ENCODE data around the gene AHCTF1. TPM values are rescaled to one million over a fixed set of nuclear protein-coding genes. Genes with fewer than 3 reads are reported as not detected.
"Not testable (repeated sequence)": the region's sequence is repeated elsewhere in the genome, so short reads cannot be mapped to it uniquely, and the experiment has no call there.

Gene AHCTF1
- total RNA-seq, 2 donors from 2014 or later = 43.3 to 46.8 TPM

DNA sequence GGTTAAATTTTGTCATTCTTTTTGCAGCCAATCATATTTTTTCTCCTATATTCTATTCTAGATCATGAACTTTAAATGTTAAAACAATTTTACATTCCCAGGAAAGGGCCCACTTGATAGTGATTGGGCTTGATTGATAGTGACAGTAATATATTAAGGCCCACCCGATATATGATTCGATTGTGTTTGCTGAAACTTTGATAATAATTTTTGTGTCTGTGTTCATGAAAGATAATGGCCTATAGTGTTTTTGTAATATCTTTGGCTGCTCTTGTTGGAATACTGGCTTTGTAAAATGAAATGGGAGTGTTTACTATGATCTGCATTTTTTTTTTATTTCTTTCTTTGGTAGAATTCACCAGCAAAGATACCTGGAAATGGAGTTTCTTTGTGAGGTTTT lies 107.2 kb downstream of the AHCTF1 start:
- Mint-ChIP-seq H3K9me3 (peaks cover 7 to 12% of the 10 kb centered on the region in 2 donors), H3K27ac (no peak overlapping the region), H3K36me3 (peaks cover 7 to 8% of the 10 kb centered on the region in 2 donors)
- DNase-seq (ENCODE audit: low spot score in 2 of 2) (no peak), ATAC-seq (no peak)

DNA sequence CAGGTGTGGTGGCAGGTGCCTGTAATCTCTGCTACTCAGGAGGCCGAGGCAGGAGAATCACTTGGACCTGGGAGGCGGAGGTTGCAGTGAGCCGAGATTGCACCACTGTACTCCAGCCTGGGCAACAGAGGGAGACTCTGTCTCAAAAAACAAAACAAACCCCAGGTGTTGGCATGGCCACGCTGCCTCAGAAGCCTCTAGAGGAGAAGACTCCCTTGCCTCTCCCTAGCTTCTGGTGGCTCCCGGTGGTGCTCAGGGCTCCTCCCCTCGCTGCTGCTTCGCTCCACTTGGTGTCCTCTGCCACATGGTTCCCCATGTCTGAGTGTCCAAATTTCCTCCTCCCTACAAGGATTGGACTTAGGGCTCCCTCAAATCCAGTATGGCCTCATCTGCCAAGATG lies 109.6 kb downstream of the AHCTF1 start:
- not testable (repeated sequence) for H3K36me3 Mint-ChIP-seq, H3K27ac Mint-ChIP-seq, ATAC-seq

DNA sequence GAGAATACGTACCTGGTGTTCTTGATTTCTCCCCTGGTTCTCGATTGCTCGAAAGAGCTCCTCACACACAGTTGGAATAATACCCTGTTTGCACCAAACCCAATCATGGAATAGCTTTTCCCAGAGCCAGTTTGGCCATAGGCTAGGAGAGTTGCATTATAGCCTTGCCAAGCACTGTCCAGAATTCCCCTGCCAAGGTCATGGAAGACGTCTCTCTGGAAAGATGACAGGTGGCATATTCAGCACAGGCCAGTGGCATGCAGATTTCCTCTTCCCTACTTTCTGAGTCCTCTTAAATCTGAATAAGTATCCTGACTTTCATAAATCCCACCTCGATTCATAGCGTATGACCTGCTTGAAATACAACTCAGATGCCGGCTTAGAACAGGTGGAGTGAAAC lies 111.1 kb downstream of the AHCTF1 start:
- peaks cover 3 to 12% of the 10 kb centered on the region in 2 donors for H3K9me3 Mint-ChIP-seq
- H3K36me3 Mint-ChIP-seq = no peaks in the 10 kb centered on the region
- ATAC-seq (no peak), DNase-seq (ENCODE audit: low spot score in 2 of 2) (no peak)
- H3K27ac Mint-ChIP-seq = no peak overlapping the region

More for the DNA sequence above, 109.6 kb downstream of the AHCTF1 start:
- not testable (repeated sequence) for H3K9me3 Mint-ChIP-seq; DNase-seq (ENCODE audit: low spot score in 2 of 2)

DNA sequence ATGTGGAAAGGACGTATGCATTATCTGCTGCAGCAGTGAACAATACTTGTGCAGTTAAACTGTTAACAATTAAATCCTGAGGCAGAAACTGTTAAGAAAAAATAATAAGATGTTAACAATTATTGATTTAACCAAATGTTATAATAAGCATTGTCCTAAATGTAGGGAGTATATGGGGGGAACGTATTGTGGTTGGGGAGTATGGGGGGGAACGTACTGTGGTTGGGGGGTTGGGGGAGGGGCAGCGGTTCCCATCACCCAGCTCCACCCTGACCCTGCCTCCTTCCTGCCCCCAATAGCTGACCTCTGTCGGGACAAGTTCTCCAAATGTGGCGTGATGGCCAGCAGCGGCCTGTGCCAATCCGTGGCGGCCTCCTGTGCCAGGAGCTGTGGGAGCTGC lies 114.0 kb downstream of the AHCTF1 start:
- not testable (repeated sequence) for DNase-seq (ENCODE audit: low spot score in 2 of 2); ATAC-seq; H3K27ac Mint-ChIP-seq; H3K36me3 Mint-ChIP-seq
- peaks cover 3 to 12% of the 10 kb centered on the region in 2 donors for H3K9me3 Mint-ChIP-seq

DNA sequence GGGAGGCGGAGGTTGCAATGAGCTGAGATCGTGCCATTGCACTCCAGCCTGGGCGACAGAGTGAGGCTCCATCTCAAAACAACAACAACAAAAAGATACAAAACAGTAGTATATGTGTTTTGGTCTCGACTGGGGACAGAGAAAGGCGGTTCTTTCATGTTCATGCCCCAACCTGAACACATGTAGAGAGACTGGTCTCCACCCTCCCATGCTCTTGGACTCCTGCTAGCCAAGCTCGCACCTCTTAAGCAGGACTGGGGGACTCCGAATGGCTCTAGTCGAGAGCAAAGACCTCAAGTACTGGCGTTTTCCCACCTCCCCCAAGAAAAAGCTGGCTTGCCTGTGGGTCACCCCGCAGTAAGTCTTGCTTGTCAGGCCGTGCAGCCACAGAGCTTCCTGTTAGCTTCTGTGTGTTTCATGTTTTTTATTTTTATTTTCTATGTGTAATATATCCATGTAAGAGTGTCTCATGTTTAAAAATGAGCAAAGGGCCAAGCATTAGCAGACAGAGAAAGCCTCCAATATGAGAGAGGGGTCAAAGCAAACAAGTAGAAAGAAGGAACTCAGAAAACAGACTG lies 116.0 kb downstream of the AHCTF1 start:
- ATAC-seq (peak in 1 of 2 donors; percentile 72), DNase-seq (ENCODE audit: low spot score in 2 of 2) (peak in 1 of 2 donors; percentile 10)
- H3K9me3 Mint-ChIP-seq = peaks cover 3 to 12% of the 10 kb centered on the region in 2 donors
- no peak overlapping the region for H3K27ac Mint-ChIP-seq
- H3K36me3 Mint-ChIP-seq = no peaks in the 10 kb centered on the region

DNA sequence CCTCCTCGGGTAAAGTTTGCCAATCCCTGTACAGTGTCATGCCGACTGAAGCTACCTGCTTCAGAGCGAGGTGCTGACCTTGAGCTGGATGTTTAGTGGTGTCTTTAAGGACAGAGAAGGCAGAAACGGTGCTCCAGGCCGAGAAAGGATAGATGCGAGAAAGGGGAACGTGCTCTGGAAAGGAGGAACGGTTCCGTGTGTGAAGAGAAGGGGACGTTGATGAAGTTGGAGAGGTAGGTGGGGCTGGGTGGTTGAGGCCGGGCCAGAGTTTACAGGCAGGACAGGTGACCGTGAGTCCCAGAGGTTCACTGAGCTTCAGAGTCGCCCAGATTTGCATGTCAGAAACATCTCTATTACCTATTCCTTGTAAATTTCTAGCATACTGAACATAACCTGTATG lies 116.9 kb downstream of the AHCTF1 start:
- DNase-seq (ENCODE audit: low spot score in 2 of 2) (no peak), ATAC-seq (no peak)
- H3K9me3 Mint-ChIP-seq = peaks cover 3 to 12% of the 10 kb centered on the region in 2 donors
- peak overlapping the region in 1 of 2 donors; percentile 48 for H3K27ac Mint-ChIP-seq
- no peaks in the 10 kb centered on the region for H3K36me3 Mint-ChIP-seq

DNA sequence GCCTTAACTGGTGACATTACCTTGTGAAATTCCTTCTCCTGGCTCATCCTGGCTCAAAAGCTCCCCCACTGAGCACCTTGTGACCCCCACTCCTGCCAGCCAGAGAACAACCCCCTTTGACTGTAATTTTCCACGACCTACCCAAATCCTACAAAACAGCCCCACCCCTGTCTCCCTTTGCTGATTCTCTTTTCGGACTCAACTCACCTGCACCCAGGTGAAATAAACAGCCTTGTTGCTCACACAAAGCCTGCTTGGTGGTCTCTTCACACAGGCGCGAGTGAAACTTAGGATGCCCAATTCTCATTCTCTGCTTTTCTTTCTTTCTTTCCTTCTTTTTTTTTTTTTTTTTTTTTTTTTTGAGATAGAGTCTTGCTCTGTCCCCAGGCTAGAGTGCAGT lies 118.4 kb downstream of the AHCTF1 start:
- not testable (repeated sequence) for H3K36me3 Mint-ChIP-seq, ATAC-seq, H3K27ac Mint-ChIP-seq

DNA sequence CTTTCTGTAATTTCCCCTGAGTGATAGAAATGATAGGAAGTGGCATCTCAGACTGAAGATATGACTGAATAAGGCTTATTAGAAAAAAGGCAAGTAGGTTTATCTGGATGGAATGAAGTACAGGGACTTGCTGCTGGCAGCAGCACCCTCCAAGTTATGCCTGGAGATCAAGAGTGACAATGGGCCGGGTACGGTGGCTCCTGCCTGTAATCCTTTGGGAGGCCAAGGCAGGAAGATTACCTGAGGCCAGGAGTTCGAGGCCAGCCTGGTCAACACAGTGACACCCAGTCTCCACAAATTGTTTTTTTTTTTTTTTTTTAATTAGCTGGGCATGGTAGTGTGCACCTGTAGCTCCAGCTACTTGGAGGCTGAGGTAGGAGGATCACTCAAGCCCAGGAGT lies 119.8 kb downstream of the AHCTF1 start:
- ATAC-seq (no peak), DNase-seq (ENCODE audit: low spot score in 2 of 2) (no peak)
- peaks cover 0 to 4% of the 10 kb centered on the region in 2 donors for H3K9me3 Mint-ChIP-seq
- no peak overlapping the region for H3K27ac Mint-ChIP-seq
- no peaks in the 10 kb centered on the region for H3K36me3 Mint-ChIP-seq

More for the DNA sequence above, 118.4 kb downstream of the AHCTF1 start:
- H3K9me3 Mint-ChIP-seq = peaks cover 0 to 12% of the 10 kb centered on the region in 2 donors
- DNase-seq (ENCODE audit: low spot score in 2 of 2) = not testable (repeated sequence)

DNA sequence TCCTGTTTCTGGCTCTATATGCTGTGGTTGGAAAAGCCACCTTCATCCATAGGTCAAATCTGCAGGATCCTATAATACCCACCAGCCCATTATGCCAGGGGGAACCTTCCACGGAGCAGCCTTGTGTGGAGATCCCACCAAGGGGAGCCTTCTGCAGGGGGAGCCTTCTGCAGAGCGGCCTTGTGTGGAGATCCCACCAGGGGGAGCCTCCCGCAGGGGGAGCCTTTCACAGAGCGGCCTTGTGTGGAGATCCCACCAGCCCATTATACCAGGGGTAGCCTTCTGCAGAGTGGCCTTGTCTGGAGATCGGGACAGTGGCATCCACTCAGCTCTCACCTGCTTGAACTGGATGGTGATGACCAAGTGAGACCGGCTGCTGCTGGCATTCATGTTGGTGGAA lies 122.3 kb downstream of the AHCTF1 start:
- H3K27ac Mint-ChIP-seq = no peak overlapping the region

DNA sequence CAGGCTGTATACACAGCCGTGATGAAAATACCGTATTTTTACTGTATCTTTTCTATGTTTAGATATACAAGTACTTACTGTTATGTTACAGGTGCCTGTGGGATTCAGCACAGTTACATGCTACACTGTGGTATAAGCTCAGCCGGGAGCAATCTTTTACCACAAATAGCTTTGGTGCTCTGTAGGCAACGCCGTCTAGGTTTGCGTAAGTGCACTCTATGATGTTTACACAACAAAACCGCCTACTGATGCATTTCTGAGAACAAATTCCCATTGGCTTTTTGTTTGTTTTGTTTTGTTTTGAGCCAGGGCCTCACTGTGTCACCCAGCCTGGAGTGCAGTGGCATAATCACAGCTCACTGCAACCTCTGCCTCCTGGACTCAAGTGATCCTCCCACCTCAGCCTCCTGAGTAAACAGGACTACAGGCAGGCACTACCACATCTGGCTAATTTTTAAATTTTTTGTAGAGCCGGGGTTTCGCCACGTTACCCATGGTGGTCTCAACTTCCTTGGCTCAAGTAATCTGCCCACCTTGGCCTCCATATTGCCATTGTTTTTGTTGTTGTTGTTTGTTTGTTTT lies 126.5 kb downstream of the AHCTF1 start:
- no peaks in the 10 kb centered on the region for H3K36me3 Mint-ChIP-seq
- DNase-seq (ENCODE audit: low spot score in 2 of 2) (no peak), ATAC-seq (no peak)
- no peak overlapping the region for H3K27ac Mint-ChIP-seq
- no peaks in the 10 kb centered on the region for H3K9me3 Mint-ChIP-seq

More for the DNA sequence above, 122.3 kb downstream of the AHCTF1 start:
- DNase-seq (ENCODE audit: low spot score in 2 of 2) = no peak
- H3K36me3 Mint-ChIP-seq = no peaks in the 10 kb centered on the region
- no peak for ATAC-seq
- no peaks in the 10 kb centered on the region for H3K9me3 Mint-ChIP-seq

DNA sequence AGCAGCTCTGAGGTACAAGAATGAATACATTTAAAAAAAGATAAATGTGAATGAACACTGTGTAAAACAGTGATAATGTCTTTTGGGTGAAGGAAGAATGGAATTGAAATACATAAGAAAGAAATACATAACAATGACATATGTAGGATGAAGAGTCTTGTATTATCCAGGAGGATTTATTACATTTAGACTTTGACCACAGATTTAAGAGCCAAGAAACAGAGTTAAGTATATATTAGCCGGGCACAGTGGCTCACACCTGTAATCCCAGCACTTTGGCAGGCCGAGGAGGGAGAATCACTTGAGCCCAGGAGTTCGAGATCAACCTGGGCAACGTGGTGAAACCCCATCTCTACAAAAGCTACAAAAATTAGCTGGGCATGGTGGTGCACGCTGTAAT lies 127.9 kb downstream of the AHCTF1 start:
- no peaks in the 10 kb centered on the region for H3K9me3 Mint-ChIP-seq
- ATAC-seq (no peak), DNase-seq (ENCODE audit: low spot score in 2 of 2) (no peak)
- H3K27ac Mint-ChIP-seq = no peak overlapping the region
- no peaks in the 10 kb centered on the region for H3K36me3 Mint-ChIP-seq

DNA sequence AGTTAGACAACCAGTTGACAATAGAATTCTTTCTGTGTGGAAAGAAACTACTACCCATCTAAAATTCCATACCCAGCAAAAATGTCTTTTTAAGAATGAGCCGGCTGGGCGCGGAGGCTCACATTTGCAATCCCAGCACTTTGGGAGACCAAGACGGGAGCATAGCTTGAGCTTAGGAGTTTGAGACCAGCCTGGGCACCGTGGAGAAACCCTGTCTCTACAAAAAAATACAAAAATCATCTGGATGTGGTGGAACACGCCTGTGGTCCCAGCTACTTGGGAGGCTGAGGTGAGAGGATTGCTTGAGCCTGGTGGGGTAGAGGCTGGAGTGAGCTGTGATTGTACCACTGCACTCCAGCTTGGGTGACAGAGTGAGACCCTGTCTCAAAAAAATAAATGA lies 128.4 kb downstream of the AHCTF1 start:
- Mint-ChIP-seq H3K27ac (no peak overlapping the region), H3K36me3 (no peaks in the 10 kb centered on the region), H3K9me3 (no peaks in the 10 kb centered on the region)
- no peak for DNase-seq (ENCODE audit: low spot score in 2 of 2)
- no peak for ATAC-seq

DNA sequence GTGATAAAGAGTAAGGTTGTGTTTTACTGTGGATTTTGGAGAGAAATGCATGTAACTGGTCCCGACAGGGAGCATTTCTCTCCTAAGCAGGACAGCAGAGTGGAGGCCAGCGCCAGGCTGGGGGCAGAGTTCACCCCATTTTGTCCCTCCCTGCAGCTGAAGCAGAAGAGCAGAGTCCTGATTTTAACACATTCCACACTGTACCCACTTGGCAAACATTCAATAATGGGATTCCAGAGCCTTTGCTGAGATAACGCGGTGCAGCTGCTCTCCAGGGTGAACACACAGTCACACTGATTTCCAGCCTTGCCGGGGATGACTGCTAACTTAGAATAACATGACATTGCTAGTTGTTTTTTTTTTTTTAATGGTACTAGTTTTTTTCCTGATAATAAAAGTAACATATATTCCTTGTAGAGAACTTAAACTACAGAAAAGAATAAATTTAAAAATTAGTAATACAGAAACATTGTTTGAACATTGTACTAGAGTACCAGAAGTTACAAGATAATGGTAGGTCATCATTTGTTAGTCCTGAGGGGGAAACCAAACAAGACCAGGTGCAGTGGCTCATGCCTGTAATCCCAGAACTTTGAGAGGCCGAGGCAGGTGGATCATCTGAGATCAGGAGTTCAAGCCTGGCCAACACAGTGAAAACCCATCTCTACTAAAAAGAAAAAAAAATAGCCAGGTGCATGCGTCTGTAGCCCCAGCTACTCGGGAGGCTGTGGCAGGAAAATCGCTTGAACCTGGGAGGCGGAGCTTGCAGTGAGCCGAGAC lies 130.3 kb downstream of the AHCTF1 start:
- ATAC-seq (no peak), DNase-seq (ENCODE audit: low spot score in 2 of 2) (no peak)
- H3K36me3 Mint-ChIP-seq = no peaks in the 10 kb centered on the region
- H3K27ac Mint-ChIP-seq = no peak overlapping the region
- H3K9me3 Mint-ChIP-seq = no peaks in the 10 kb centered on the region

DNA sequence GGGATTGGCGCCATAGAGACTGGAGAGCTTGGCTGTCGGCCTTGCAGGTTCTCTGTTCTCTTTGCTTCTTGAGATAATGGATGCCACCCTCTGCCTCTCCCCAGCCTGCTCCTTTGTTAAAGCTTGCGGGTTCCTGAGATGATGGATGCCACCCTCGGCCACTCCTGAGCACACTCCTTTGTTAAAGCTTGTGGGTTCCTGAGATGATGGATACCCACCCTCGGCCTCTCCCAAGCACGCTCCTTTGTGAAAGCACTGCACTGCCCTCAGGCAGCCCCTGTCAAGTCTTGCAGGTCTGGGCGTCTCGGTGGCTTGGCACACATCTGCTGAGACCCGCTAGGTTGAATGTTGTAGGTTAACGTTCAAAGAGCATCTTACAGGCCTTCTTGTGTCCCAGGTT lies 131.0 kb downstream of the AHCTF1 start:
- Mint-ChIP-seq H3K36me3 (no peaks in the 10 kb centered on the region), H3K9me3 (no peaks in the 10 kb centered on the region), H3K27ac (no peak overlapping the region)
- no peak for ATAC-seq
- DNase-seq (ENCODE audit: low spot score in 2 of 2) = no peak

DNA sequence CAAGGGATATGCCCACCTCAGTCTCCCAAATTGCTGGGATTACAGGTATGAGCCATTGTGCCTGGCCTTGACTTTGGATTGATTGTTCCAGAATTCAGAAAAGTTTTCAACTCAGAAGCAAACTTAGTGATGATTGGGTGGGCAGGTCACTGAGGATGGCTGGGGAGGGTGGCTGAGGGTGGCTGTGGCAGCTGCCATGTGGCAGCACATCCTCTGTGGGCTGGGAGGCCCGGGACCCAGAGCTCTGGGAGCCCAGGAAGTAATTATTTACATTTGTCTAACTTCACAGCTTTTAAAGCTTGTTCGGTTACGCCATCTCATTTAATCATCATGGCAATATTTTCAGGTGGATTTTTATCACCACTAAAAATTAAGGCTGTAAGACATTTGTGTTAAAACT lies 131.4 kb downstream of the AHCTF1 start:
- no peaks in the 10 kb centered on the region for H3K36me3 Mint-ChIP-seq
- no peaks in the 10 kb centered on the region for H3K9me3 Mint-ChIP-seq
- DNase-seq (ENCODE audit: low spot score in 2 of 2) (no peak), ATAC-seq (no peak)
- no peak overlapping the region for H3K27ac Mint-ChIP-seq

DNA sequence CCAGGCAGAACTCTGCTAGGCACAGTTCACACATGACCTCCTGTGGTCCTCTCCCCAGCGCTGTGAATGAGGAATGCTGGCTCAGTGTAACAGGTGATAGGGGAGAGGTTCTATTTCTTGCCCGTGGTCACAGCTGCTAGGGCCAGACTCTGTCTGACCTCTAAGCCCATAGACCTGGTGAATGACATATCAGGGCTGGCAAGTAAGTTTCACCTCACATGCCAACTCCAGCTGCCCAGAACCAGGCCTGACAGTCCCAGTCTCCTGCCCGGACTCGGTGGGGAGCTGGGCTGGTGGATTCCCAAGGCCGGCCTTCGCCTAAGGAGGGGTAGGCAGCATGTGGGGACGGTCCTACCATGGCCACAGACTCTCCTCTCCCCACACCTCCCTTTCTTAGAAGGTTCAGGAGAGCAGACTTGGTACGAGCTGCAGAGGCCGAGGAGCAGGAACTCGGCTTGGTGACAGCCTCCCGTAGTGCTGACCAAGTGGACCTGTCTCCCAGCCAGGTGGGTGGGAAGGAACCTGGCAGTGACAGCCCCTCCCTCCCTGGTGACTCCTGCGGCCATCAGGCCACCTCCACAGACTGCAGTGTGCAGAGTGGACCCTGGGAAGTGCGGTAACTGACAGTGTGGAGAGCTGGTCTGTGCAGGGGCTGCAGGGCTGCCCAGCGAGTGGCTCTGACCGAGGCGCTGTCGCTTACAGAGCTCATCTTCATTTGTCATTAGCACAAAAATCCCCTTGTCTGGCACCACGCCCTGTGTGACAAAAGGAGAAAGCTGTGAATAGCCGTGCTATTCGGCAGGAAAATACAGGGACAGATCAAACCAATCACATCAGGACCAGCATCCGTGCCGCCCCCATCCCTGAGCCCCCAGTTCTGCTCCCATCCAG lies 132.9 kb downstream of the AHCTF1 start:
- H3K27ac Mint-ChIP-seq = no peak overlapping the region
- DNase-seq (ENCODE audit: low spot score in 2 of 2) (no peak), ATAC-seq (no peak)
- H3K9me3 Mint-ChIP-seq = no peaks in the 10 kb centered on the region
- H3K36me3 Mint-ChIP-seq = no peaks in the 10 kb centered on the region

DNA sequence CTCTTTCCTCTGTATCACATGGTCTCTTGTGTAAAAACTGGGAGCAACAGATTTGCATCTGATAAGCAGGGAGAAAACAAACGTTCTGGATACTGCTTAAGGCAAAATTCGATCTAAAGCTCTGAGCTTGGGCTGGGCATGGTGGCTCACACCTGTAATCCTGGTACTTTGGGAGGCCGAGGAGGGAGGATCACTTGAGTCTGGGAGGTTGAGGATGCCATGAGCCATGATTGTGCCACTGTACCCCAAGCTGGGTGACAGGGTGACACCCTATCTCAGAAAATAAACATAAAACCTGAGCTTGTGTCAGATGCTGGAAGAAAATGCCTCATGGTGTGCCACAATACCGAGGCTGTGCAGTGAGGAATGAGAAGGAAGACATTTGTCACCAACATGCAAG lies 133.6 kb downstream of the AHCTF1 start:
- ATAC-seq = no peak
- H3K36me3 Mint-ChIP-seq = no peaks in the 10 kb centered on the region
- DNase-seq (ENCODE audit: low spot score in 2 of 2) = no peak
- no peaks in the 10 kb centered on the region for H3K9me3 Mint-ChIP-seq
- peak overlapping the region in 1 of 2 donors; percentile 46 for H3K27ac Mint-ChIP-seq
